Measurements from ENCODE around the gene PSMD5. TPM values are rescaled to one million over a fixed set of nuclear protein-coding genes. Genes with fewer than 3 reads are reported as not detected.

PSMD5 gene
- total and polyA plus RNA-seq, 9 of the 15 experiments (the other 6 are each of a cell fraction or from before 2014, with no cell fraction given) = 46.4 to 148 (median 76.3) TPM

GRCh38 chr9:120807607-120808379 lies 34.9 kb downstream of the PSMD5 start:
- Histone ChIP-seq H3K4me3 (no peak overlapping the region), H3K9me1 (ENCODE audit: control insufficient read depth, insufficient read depth, low read length) (no peaks in the 10 kb centered on the region), H3K27me3 (ENCODE audit: control insufficient read depth in 2 of 2, insufficient read depth in 2 of 2, low read length in 2 of 2) (no peaks in the 10 kb centered on the region), H3K9ac (ENCODE audit: insufficient read depth in 1 of 2, low read depth in 2 of 2, low read length in 2 of 2) (no peak overlapping the region), H3K36me3 (ENCODE audit: control insufficient read depth, insufficient read depth, low read length) (peaks cover 47% of the 10 kb centered on the region; the same call in 2 of the 3 replicates), H2AFZ (ENCODE audit: low read depth, low read length) (no peak overlapping the region), H3K79me2 (ENCODE audit: control insufficient read depth, insufficient read depth, low read length) (no peaks in the 10 kb centered on the region), H3K9me3 (replicated peaks; ENCODE audit: control insufficient read depth, insufficient read depth, low read depth, low read length) (peaks cover 31% of the 10 kb centered on the region), H4K20me1 (replicated peaks; ENCODE audit: control insufficient read depth, insufficient read depth, low read length) (no peaks in the 10 kb centered on the region), H3K4me1 (replicated peaks in 1 of 2; ENCODE audit: control insufficient read depth in 2 of 2, insufficient read depth in 2 of 2, low read length in 2 of 2) (no peaks in the 10 kb centered on the region), H3K27ac (ENCODE audit: extremely low read depth, low read depth, low read length) (no peak overlapping the region), H3K4me2 (ENCODE audit: insufficient read depth, low read length) (no peak overlapping the region)
- no peak for DNase-seq (ENCODE audit: extremely low read depth in 1 of 4, low spot score in 3 of 4)
- BruUV-seq (replicated peaks) = no TSS peak
- in situ Hi-C loops (cut with MboI) = loop anchor here (5.0 kb wide), 1 partner anchor 65 kb away; no protein-coding TSS in a partner anchor
- CTCF ChIA-PET (ENCODE audit: low intra/inter-chr PET ratio) = interaction anchor here (0.6 to 1.0 kb wide), 2 partner anchors 11 to 129 kb away, joined by 3 to 4 read pairs; no protein-coding TSS in a partner anchor
- ATAC-seq = peak; percentile 58; the same call in 2 of the 3 replicates
- no peak for FAIRE-seq
- POLR2A ChIA-PET = interaction anchor here (1.2 to 2.5 kb wide), 2 partner anchors 14 to 66 kb away, joined by 5 to 25 read pairs; no protein-coding TSS in a partner anchor
- intact Hi-C loops (cut with micrococcal nuclease) = loop anchor here (1.0 to 5.0 kb wide), 2 partner anchors 35 to 66 kb away; partner anchors contain the start of gene PSMD5
- no peak for TF ChIP-seq GTF2E2 (tag; IDR thresholded peaks at IDR 0.05)
- TF ChIP-seq ZNF165 (CRISPR knock-in tag; IDR thresholded peaks at IDR 0.05; ENCODE audit: borderline replicate concordance) = no peak
- no peak for TF ChIP-seq IRF9 (tag; IDR thresholded peaks at IDR 0.05)
- TF ChIP-seq SMAD3 (CRISPR knock-in tag; conservative IDR thresholded peaks at IDR 0.05) = no peak
- TF ChIP-seq CCNT2 (IDR thresholded peaks at IDR 0.05; ENCODE audit: borderline replicate concordance, extremely low read depth, insufficient read length, low read depth, low read length) = no peak
- no peak for TF ChIP-seq BACH1 (tag; IDR thresholded peaks at IDR 0.05)
- TF ChIP-seq TAF9B (IDR thresholded peaks at IDR 0.05; ENCODE audit: partially characterized antibody) = no peak
- TF ChIP-seq RBM17 (IDR thresholded peaks at IDR 0.05; ENCODE audit: borderline replicate concordance, low read depth, low read length) = no peak
- TF ChIP-seq, protein P1, sequence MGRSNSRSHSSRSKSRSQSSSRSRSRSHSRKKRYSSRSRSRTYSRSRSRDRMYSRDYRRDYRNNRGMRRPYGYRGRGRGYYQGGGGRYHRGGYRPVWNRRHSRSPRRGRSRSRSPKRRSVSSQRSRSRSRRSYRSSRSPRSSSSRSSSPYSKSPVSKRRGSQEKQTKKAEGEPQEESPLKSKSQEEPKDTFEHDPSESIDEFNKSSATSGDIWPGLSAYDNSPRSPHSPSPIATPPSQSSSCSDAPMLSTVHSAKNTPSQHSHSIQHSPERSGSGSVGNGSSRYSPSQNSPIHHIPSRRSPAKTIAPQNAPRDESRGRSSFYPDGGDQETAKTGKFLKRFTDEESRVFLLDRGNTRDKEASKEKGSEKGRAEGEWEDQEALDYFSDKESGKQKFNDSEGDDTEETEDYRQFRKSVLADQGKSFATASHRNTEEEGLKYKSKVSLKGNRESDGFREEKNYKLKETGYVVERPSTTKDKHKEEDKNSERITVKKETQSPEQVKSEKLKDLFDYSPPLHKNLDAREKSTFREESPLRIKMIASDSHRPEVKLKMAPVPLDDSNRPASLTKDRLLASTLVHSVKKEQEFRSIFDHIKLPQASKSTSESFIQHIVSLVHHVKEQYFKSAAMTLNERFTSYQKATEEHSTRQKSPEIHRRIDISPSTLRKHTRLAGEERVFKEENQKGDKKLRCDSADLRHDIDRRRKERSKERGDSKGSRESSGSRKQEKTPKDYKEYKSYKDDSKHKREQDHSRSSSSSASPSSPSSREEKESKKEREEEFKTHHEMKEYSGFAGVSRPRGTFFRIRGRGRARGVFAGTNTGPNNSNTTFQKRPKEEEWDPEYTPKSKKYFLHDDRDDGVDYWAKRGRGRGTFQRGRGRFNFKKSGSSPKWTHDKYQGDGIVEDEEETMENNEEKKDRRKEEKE (IDR thresholded peaks at IDR 0.05; ENCODE audit: borderline replicate concordance in 1 of 2, control insufficient read depth in 1 of 2, low read depth in 2 of 2, low read length in 1 of 2) = no peak
- 0 out of 4 replicates have a peak, but pooled peaks of 1 of the 2 experiments have one; percentile 22 for TF ChIP-seq KDM1A (IDR thresholded peaks at IDR 0.05)
- TF ChIP-seq RBM34 (IDR thresholded peaks at IDR 0.05; ENCODE audit: borderline replicate concordance, insufficient read depth, low read length) = no peak
- TF ChIP-seq ZNF766 (CRISPR knock-in tag; conservative IDR thresholded peaks at IDR 0.05) = 0 out of 2 replicates have a peak, but pooled peaks have one; percentile 37
- no peak for TF ChIP-seq CREB1 (IDR thresholded peaks at IDR 0.05)
- no peak for TF ChIP-seq CREB1 (CRISPR knock-in tag; IDR thresholded peaks at IDR 0.05)
- TF ChIP-seq TEAD2 (tag; IDR thresholded peaks at IDR 0.05) = no peak
- TF ChIP-seq, protein P2, sequence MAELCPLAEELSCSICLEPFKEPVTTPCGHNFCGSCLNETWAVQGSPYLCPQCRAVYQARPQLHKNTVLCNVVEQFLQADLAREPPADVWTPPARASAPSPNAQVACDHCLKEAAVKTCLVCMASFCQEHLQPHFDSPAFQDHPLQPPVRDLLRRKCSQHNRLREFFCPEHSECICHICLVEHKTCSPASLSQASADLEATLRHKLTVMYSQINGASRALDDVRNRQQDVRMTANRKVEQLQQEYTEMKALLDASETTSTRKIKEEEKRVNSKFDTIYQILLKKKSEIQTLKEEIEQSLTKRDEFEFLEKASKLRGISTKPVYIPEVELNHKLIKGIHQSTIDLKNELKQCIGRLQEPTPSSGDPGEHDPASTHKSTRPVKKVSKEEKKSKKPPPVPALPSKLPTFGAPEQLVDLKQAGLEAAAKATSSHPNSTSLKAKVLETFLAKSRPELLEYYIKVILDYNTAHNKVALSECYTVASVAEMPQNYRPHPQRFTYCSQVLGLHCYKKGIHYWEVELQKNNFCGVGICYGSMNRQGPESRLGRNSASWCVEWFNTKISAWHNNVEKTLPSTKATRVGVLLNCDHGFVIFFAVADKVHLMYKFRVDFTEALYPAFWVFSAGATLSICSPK (IDR thresholded peaks at IDR 0.05; ENCODE audit: borderline replicate concordance) = no peak
